ENCODE data around the gene ATP10B. TPM values are rescaled to one million over a fixed set of nuclear protein-coding genes. Genes with fewer than 3 reads are reported as not detected.

The ATP10B gene
- total RNA-seq, 1 donor = not detected

- H3K4me3 ChIP-seq (ENCODE audit: low read depth, low read length) = no peak overlapping the region
- DNase-seq (ENCODE audit: low read depth) = no peak
- no peak for TF ChIP-seq CTCF (IDR thresholded peaks at IDR 0.05; ENCODE audit: insufficient read depth, low read depth, low read length)
Observed at GRCh38 chr5:160867976-160868375, 16.0 kb upstream of the ATP10B start.

- TF ChIP-seq CTCF (IDR thresholded peaks at IDR 0.05; ENCODE audit: insufficient read depth, low read depth, low read length) = no peak
- H3K4me3 ChIP-seq (ENCODE audit: low read depth, low read length) = no peak overlapping the region
- DNase-seq (ENCODE audit: low read depth) = no peak
Observed at GRCh38 chr5:160851451-160851850, 560 bp downstream of the ATP10B start.

- no peak for TF ChIP-seq CTCF (IDR thresholded peaks at IDR 0.05; ENCODE audit: insufficient read depth, low read depth, low read length)
- no peak for DNase-seq (ENCODE audit: low read depth)
- H3K4me3 ChIP-seq (ENCODE audit: low read depth, low read length) = no peak overlapping the region
Observed at GRCh38 chr5:160850421-160850820, 1.6 kb downstream of the ATP10B start.

- H3K4me3 ChIP-seq (ENCODE audit: low read depth, low read length) = no peak overlapping the region
- no peak for DNase-seq (ENCODE audit: low read depth)
- no peak for TF ChIP-seq CTCF (IDR thresholded peaks at IDR 0.05; ENCODE audit: insufficient read depth, low read depth, low read length)
Observed at GRCh38 chr5:160847526-160848085, 4.4 kb downstream of the ATP10B start.

GRCh38 chr5:160846642-160847041 lies 5.4 kb downstream of the ATP10B start:
- no peak overlapping the region for H3K4me3 ChIP-seq (ENCODE audit: low read depth, low read length)
- TF ChIP-seq CTCF (IDR thresholded peaks at IDR 0.05; ENCODE audit: insufficient read depth, low read depth, low read length) = no peak
- DNase-seq (ENCODE audit: low read depth) = no peak

- no peak for TF ChIP-seq CTCF (IDR thresholded peaks at IDR 0.05; ENCODE audit: insufficient read depth, low read depth, low read length)
- no peak for DNase-seq (ENCODE audit: low read depth)
- H3K4me3 ChIP-seq (ENCODE audit: low read depth, low read length) = no peak overlapping the region
Observed at GRCh38 chr5:160844177-160844576, 7.8 kb downstream of the ATP10B start.

GRCh38 chr5:160843240-160843639 lies 8.8 kb downstream of the ATP10B start:
- TF ChIP-seq CTCF (IDR thresholded peaks at IDR 0.05; ENCODE audit: insufficient read depth, low read depth, low read length) = no peak
- no peak for DNase-seq (ENCODE audit: low read depth)
- H3K4me3 ChIP-seq (ENCODE audit: low read depth, low read length) = no peak overlapping the region
